ENCODE data around the gene RINL. TPM values are rescaled to one million over a fixed set of nuclear protein-coding genes. Genes with fewer than 3 reads are reported as not detected.
"Not testable (repeated sequence)": the region's sequence is repeated elsewhere in the genome, so short reads cannot be mapped to it uniquely, and the experiment has no call there.

The RINL gene
- total RNA-seq, 1 experiment from 2014 or later: 0.87 TPM

DNA sequence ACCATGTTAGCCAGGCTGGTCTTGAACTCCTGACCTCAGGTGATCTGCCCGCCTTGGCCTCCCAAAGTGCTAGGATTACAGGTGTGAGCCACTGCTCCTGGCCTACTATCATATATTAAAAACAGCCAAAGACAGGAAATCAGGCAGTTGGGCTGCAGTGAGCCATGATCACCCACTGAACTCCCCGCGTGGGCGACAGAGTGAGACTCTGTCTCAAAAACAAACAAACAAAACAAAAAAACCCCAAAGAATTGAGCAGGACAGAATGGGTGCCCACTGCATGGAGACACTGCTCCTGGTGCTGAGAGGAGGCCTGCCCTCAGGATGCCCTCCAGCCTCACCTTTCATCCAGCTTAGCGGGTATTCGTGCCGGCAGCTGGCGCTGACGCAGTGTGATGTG lies 5.2 kb upstream of the RINL start:
- in situ Hi-C loops (cut with HindIII; ENCODE audit: low pct_unique_long_range_greater_than_20kb, low sequenced_read_pairs): no loop called here
- no peak for DNase-seq (ENCODE audit: low read depth, low spot score)

DNA sequence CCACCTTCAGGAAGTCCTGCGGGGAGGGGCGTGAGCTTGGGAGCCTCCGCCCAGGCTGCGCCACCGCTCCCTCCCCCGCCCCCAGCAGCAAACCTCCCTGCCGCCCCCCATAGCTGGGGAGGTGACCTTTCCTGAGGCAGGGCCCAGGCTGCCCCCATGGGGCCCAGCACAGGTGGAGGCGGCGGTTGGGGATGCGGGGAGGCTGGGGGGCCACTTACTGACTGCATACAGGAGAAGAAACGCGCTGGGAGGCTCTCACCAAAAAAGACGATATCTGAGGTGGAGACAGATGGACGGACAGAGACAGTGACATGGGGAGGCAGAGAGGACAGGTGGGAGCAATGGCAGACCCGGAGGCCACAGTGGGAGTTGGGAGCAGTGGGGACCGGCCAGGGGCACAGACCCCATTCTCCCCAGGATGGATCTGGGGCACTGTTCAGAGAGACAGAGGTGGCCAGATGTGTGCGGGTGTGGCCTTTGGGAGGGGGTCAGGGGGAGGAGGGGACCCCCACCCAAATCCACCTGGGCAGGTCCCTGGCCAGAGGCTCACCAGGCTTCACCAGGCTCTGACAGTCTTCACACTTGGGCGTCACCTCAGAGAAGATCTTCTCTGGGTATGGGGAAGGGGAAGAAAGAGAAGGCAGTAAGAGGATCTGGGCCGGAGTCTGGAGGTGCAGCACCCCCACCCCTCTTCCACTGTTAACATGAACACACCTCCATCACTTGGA lies 3.0 kb upstream of the RINL start:
- in situ Hi-C loops (cut with HindIII; ENCODE audit: low pct_unique_long_range_greater_than_20kb, low sequenced_read_pairs): no loop called here
- DNase-seq (ENCODE audit: low read depth, low spot score): no peak

DNA sequence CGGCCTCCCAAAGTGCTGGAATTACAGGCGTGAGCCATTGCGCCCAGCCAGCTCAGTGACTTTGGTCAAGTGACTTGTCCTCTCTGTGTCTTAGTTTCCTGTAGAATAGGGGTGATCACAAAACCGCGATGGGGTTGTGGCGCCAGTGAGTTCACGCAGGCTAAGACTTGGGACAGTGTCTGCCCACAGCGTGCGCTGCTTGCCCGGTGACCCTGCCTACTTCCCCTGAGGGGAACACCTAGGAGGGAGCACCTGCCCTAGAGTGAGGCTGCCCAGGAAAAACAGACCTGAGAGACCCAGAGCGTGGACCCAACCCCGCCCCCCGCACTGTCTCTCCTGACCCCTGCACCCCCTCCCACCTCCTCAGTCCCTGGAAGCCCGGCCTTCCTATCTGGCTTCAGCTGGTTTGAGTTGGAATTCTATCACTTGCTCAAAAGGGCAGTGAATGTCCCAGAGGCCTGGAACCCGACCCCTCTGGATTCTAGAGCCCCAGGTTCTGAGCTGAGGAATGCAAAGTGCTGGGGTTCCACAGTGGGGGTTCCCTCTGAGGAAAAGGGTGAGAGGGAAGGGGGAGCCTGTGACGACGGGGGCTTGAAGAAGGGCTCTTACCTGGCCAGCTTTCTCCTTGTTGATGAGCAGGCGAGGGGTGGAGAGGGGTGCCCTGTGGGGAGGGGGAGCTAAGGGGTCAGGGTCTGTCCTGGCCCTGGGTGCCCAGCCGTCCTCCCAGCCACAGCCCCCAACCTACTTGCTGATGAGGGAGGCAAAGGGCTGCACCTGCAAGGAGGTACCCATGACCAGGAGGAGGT lies 2.2 kb upstream of the RINL start:
- in situ Hi-C loops (cut with HindIII; ENCODE audit: low pct_unique_long_range_greater_than_20kb, low sequenced_read_pairs): no loop called here
- DNase-seq (ENCODE audit: low read depth, low spot score): no peak

DNA sequence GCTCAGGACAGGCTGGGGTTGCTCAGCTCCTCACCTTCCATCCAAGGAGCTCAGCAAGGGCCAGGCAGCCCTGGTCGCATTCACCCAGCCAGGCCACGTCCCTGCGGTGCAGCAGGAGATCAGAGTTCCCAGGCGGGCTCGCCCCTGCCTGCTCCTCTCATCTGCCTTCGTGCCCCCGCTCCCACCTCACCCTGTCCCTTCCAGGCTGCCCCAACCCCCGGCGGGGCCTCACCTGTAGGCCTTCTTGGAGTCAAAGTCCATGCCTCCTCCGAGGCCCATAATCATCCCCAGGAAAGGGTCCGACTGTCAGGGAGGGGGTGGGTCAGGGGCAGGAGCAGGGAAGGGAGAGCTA lies 1.3 kb upstream of the RINL start:
- in situ Hi-C loops (cut with HindIII; ENCODE audit: low pct_unique_long_range_greater_than_20kb, low sequenced_read_pairs): no loop called here
- no peak for DNase-seq (ENCODE audit: low read depth, low spot score)

DNA sequence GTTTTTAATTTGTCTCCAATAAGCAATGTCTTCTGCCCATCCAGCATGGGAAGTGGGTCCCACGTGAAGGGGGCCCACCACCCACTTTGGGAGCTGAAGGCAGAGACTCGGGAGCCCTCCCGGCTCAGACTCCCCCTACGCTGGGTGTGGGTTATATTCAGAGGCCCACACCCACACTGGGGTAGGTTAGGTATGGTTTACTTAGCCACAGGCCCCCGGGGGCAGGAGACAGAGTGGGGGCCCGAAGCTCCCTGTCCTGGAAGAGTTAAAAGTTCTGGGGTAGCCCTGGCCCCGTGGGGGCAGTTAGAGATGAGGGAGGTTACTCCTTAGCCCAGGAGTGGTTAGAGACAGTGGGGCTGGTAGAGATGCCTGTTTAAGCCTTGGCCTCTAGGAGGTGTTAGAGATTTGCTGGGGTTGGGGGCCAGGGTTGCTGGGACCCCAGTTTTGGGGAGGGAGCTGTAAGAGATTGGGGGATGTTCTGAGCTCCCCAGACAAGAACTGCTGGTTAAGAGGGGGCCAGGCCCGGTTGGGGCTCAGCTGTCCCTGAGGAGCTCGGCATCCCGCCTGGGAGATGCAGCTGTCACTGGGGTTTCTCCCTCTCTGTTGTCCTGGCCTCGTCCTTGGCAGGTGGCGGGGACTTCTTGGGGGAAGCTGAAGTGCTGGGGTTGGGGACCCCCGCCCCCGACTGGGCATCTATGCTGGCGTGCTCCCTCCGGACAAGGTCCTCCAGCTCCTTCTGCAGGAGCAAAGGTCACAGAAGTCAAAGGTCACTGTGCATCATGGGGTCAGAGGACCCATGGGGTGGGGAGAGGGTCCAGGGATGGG lies 712 bp upstream of the RINL start:
- no peak for DNase-seq (ENCODE audit: low read depth, low spot score)
- in situ Hi-C loops (cut with HindIII; ENCODE audit: low pct_unique_long_range_greater_than_20kb, low sequenced_read_pairs): no loop called here

DNA sequence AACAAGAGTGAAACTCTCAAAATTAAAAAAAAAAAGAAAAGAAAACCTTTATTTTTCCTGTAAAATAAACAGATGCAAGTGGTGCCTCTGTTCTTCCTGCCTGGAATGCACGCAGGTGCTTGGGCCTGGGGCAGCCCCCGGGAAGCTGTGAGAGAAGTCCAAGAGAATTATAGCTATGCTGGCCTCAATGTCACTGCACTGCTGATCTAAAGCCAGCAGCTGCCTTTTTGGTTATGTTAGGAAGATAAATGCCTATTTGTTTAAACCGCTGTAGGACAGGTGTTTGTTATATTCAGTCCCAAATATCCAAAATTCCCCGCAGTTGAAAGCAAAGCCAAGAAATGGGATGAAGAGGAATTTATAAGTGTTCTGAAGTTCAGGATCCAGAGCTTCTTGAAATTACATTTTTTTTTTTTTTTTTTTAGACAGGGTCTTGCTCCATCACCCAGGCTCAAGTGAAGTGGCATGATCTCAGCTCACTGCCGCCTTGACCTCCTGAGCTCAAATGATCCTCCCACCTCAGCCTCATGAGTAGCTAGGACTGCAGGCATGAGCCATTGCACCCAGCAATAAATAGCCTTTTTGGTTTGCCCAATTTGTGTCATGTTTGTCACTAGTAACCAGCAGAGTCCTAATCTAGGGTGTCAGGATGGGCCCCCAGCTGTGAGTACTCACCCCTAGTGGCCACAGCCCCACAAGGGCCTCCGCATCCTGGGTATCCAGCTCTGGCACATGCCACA lies 2.2 kb downstream of the RINL start:
- DNase-seq (ENCODE audit: low read depth, low spot score): no peak
- in situ Hi-C loops (cut with HindIII; ENCODE audit: low pct_unique_long_range_greater_than_20kb, low sequenced_read_pairs): no loop called here

DNA sequence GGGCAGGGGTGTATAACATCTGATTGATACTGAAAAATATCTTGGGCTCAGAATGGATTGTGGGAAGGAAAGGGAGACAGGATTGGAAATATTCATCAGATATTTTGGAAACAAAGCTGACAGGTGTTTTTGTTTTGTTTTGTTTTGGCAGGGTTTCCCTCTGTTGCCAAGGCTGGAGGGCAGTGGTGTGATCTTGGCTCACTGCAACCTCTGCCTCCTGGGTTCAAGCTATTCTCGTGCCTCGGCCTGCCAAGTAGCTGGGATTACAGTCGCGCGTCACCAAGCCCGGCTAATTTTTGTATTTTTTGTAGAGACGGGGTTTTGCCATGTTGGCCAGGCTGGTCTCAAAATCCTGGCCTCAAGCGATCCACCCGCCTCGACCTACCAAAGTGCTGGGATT lies 4.7 kb downstream of the RINL start:
- DNase-seq (ENCODE audit: low read depth, low spot score); in situ Hi-C loops (cut with HindIII; ENCODE audit: low pct_unique_long_range_greater_than_20kb, low sequenced_read_pairs): not testable (repeated sequence)

DNA sequence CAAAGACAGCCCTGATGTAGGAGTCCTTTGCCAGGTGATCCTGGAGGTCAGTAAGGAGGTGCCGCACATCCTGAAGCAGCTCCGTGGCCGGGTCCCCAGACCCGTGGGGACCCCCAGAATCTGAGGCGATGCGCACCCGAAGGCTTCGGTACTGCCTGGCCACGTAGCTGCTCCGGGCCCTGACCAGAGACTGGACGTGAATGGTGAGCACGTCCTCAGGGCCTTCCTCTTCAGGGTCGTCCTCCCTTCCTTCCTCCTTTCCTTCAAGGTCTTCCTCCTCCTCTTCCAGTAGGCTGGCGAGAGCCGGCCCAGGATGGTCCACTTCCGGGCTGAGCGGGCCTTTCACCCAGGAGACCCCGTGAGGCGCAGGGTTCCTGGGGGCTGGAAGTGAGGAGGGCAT lies 7.5 kb downstream of the RINL start:
- in situ Hi-C loops (cut with HindIII; ENCODE audit: low pct_unique_long_range_greater_than_20kb, low sequenced_read_pairs): no loop called here
- no peak for DNase-seq (ENCODE audit: low read depth, low spot score)

DNA sequence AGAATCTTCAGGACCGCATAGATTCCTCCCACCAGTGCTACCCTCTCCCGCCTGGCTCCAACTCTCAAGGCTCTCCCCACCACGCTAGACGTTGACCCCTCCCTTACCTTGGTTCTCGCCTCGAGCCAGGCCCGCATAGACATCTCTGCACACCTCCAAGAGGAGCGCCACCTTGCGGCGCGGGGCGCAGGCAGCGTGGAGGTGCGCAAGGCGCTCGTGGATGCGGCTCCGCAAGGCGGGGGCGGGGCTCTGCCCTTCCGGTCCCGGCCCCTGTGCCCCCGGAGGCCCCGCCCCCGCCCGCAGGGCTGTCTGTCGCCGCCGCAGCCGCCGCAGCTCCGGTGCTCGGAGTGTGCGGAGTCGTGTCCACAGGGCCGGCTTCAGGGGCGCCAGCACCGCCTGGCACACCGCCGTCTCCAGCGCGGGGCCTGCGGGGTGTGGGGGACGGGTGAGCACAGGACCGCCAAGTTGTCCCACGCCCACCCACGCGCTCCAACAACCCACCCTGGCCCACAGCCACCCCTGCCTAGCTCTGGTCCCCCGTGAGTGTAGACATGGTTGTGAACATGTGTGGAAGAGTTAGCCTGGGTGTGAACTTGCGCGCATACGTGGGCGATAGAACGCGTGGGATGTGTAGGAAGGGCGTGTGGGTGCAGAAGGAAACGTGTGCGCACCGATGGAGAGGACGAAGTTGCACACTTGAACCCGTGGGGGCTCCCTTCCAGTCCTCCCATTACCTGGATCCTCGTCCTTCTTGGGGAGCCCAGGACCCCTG lies 8.1 kb downstream of the RINL start:
- in situ Hi-C loops (cut with HindIII; ENCODE audit: low pct_unique_long_range_greater_than_20kb, low sequenced_read_pairs): no loop called here
- peak; percentile 47 for DNase-seq (ENCODE audit: low read depth, low spot score)

DNA sequence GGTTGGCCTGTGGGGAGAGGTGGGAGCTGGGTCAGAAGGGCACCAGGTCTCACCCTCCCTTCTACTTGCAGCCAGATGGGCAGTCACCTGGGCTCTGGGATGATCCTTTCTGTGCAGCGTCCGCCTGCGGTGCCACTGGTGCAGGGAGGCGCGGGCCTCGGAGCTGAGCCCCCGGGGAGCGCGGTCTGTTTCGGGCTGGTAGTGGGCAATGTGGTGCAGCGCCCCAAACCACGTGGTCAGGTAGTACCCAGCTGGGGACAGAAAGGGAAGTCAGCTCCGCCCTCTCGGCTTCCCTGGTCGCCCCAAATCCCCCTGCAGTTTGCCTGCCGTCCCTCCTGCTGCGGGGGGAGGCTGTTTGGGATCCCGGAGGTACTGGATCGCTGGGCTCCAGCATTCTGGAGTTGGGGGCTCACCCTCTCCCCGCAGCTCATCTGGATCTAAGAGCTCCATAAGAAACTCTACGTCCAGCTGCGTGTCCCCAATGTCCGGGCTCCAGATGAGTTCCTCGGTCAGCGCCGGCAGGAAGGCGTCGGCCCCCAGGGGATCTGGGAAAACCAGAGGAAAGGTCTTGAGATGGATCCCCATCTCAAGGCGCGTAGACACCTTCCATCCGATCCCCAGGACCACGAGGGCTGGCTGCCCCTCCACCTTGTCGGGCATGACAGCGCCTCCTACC lies 8.8 kb downstream of the RINL start:
- in situ Hi-C loops (cut with HindIII; ENCODE audit: low pct_unique_long_range_greater_than_20kb, low sequenced_read_pairs): no loop called here
- no peak for DNase-seq (ENCODE audit: low read depth, low spot score)

DNA sequence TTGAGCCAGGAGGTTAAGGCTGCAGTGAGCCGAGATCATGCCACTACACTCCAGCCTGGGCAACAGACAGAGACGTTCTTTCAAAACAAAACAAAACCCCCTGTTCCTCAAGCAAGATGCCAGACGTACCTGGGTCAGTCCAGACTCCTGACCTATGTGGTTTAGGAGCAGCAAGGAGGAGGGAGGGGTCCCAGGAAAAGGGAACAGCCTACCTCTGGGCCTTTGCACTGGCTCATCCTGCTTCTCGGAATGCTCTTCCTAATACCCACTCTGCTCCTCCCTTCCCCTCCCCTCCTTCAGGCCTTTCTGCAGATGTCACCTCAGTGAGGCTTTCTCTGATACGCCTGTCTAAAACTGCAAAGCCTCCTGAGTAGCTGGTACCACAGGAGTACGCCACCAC lies 9.5 kb downstream of the RINL start:
- no peak for DNase-seq (ENCODE audit: low read depth, low spot score)
- in situ Hi-C loops (cut with HindIII; ENCODE audit: low pct_unique_long_range_greater_than_20kb, low sequenced_read_pairs): no loop called here

DNA sequence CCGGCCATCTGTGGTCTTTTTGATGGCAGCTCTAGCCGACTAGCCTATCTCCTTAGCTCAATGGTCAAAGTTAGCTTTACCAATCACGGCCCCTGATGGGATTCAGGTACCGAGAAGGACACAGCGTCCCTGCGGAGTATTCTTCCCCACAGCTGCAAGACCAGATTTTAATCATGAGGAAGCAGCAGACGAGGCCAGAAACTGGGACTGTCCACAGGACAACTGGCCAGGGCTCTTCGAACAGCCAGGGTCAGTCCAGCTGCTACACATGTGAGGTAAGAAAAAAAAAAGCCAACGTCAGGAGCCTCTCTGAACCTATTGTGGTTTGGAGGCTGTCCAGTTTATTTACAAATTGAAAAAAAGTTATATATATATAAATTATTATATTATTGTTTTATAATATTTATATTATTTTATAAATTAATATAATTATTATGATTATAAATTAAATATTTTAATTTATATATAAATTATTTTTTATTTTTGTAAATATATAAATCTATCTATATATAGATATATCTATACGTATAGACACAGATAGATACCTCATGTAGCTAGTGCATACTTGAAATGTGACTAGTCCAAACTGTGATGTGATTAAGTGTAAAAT lies 10.8 kb downstream of the RINL start:
- in situ Hi-C loops (cut with HindIII; ENCODE audit: low pct_unique_long_range_greater_than_20kb, low sequenced_read_pairs): no loop called here
- DNase-seq (ENCODE audit: low read depth, low spot score): no peak

DNA sequence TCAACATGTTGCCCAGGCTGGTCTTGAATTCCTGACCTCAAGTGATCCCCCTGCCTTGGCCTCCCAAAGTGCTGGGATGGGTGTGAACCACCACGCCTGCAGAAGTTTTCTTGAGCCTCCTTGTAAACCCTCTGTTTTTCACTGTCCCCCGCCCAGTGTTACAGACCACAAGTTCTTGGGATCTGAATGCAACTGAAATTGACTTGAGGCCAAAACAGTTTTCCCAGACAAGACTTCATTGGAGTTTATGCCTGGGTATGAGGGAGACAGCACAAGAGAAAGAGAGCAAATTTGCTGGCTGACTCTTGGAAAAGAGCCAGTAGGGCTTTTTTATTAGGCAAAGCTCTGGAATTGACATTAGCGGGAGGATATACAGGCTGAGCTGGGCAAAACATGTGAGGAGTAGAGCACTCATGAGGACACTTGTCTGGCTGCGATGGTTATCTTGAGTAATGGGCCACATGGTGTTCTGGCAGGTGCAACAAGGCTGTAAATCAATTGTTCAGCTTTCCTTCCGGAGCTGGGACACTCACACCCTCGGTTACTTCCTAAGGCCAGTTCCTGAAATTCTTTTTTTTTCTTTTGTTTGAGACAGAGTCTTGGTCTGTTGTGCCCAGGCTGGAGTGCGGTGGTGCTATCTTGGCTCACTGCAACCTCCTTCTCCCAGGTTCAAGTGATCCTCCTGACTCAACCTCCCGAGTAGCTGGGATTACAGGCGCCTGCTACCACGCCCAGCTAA lies 15.6 kb downstream of the RINL start:
- peak; percentile 44 for DNase-seq (ENCODE audit: low read depth, low spot score)
- in situ Hi-C loops (cut with HindIII; ENCODE audit: low pct_unique_long_range_greater_than_20kb, low sequenced_read_pairs): no loop called here

DNA sequence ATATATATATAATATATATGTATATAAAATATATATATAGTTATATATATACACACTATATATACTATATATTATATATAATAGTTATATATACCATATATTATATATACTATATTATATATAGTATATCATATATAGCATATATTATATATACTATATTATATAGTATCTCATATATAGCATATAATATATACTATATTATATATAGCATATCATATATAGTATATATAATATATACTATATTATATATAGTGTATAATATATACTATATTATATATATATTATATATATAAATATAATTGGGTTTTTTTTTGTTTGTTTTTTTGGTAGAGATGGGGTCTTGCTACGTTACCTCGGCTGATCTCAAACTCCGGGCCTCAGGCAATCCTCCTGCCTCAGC lies 16.7 kb downstream of the RINL start:
- DNase-seq (ENCODE audit: low read depth, low spot score): no peak
- in situ Hi-C loops (cut with HindIII; ENCODE audit: low pct_unique_long_range_greater_than_20kb, low sequenced_read_pairs): no loop called here

DNA sequence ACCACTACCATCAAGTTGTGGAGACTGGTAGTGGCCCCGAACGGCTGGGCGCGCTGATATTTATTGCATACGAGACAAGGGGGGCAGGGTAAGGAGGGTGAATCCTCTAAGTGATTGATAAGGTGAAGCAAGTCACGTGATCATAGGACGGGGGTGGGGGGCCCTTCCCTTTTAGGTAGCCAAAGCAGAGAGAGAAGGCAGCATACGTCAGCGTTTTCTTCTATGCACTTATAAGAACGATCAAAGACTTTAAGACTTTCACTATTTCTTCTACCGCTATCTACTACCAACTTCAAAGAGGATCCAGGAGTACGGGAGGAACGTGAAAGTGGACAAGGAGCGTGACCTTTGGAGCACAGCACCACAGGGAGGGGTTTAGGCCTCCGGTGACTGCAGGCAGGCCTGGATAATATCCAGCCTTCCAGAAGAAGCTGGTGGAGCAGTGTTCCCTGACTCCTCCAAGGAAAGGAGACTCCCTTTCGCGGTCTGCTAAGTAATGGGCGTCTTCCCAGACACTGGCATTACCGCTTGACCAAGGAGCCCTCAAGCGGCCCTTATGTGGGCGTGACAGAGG lies 18.4 kb downstream of the RINL start:
- DNase-seq (ENCODE audit: low read depth, low spot score): not testable (repeated sequence)

More for the DNA sequence above, 18.4 kb downstream of the RINL start:
- in situ Hi-C loops (cut with HindIII; ENCODE audit: low pct_unique_long_range_greater_than_20kb, low sequenced_read_pairs): not testable (repeated sequence)
